ENCODE results near the gene VTI1A. TPM values are rescaled to one million over a fixed set of nuclear protein-coding genes. Genes with fewer than 3 reads are reported as not detected.

Gene VTI1A
- polyA plus RNA-seq = 25.9 and 28.7 TPM in 2 replicates
- 93.7 and 114 TPM in 2 replicates for polyA minus RNA-seq

- Histone ChIP-seq H3K36me3 (ENCODE audit: insufficient read depth, low read length) (no peaks in the 10 kb centered on the region), H3K4me2 (ENCODE audit: low read length) (peak within 1 kb of the TSS; percentile 88), H3K9ac (ENCODE audit: low read length) (peak within 1 kb of the TSS; percentile 82), H2AFZ (ENCODE audit: low read depth, low read length) (peak within 1 kb of the TSS; percentile 91), H4K20me1 (ENCODE audit: insufficient read depth) (no peaks in the 10 kb centered on the region), H3F3A (ENCODE audit: insufficient read depth, low read length, poor library complexity, severe bottlenecking) (no peaks in the 10 kb centered on the region), H3K27me3 (ENCODE audit: insufficient read depth, low read depth, low read length) (no peaks in the 10 kb centered on the region), H3K4me3 (ENCODE audit: low read length) (peak within 1 kb of the TSS; percentile 87), H3K27ac (ENCODE audit: low read length) (peak within 1 kb of the TSS; percentile 90), H3K9me3 (ENCODE audit: low read length) (no peaks in the 10 kb centered on the region), H3K79me2 (replicated peaks; ENCODE audit: insufficient read depth, low read length) (peaks cover 40% of the 10 kb centered on the region), H3K9me2 (ENCODE audit: insufficient read depth, low read length) (no peaks in the 10 kb centered on the region)
- TF ChIP-seq TAF1 (IDR thresholded peaks at IDR 0.05; ENCODE audit: low read depth) (peak; percentile 78), SMC3 (conservative IDR thresholded peaks at IDR 0.05; ENCODE audit: poor library complexity) (peak; percentile 39), RAD21 (conservative IDR thresholded peaks at IDR 0.05) (peak; percentile 12), POLR2AphosphoS5 (IDR thresholded peaks at IDR 0.05) (peak; percentile 91), REST (IDR thresholded peaks at IDR 0.05; ENCODE audit: borderline replicate concordance) (peak; percentile 30), EP300 (conservative IDR thresholded peaks at IDR 0.05; ENCODE audit: poor library complexity, severe bottlenecking) (peak; percentile 53), CTCF (IDR thresholded peaks at IDR 0.05; ENCODE audit: poor library complexity, severe bottlenecking) (peak; percentile 50), EZH2 (IDR thresholded peaks at IDR 0.05; ENCODE audit: borderline replicate concordance, insufficient read depth, low read length, poor library complexity, severe bottlenecking) (no peak), MXI1 (conservative IDR thresholded peaks at IDR 0.05; ENCODE audit: poor library complexity, severe bottlenecking) (peak; percentile 80)
These were observed at the start of gene VTI1A, which contains the start of gene ZDHHC6 for GRCh38 chr10:112446855-112447619. Gene VTI1A (plus strand): TSS chr10:112447215. CDS start chr10:112447374, 159 bp downstream. Gene ZDHHC6 (minus strand): TSS chr10:112446914. CDS start chr10:112445436, 1,478 bp downstream.

GRCh38 chr10:112397592-112397991 is 49.4 kb upstream of the VTI1A start:
- H2AFZ ChIP-seq (ENCODE audit: low read depth, low read length) = no peak overlapping the region
- no peak overlapping the region for H3K9ac ChIP-seq (ENCODE audit: low read length)
- H3K4me3 ChIP-seq (ENCODE audit: low read length) = no peak overlapping the region
- H3K36me3 ChIP-seq (ENCODE audit: insufficient read depth, low read length) = no peaks in the 10 kb centered on the region
- H3K4me2 ChIP-seq (ENCODE audit: low read length) = no peak overlapping the region
- no peaks in the 10 kb centered on the region for H3K9me3 ChIP-seq (ENCODE audit: low read length)
- no peaks in the 10 kb centered on the region for H3K27me3 ChIP-seq (ENCODE audit: insufficient read depth, low read depth, low read length)
- H3F3A ChIP-seq (ENCODE audit: insufficient read depth, low read length, poor library complexity, severe bottlenecking) = no peaks in the 10 kb centered on the region
- no peaks in the 10 kb centered on the region for H3K9me2 ChIP-seq (ENCODE audit: insufficient read depth, low read length)
- no peak overlapping the region for H3K27ac ChIP-seq (ENCODE audit: low read length)
- no peaks in the 10 kb centered on the region for H3K79me2 ChIP-seq (replicated peaks; ENCODE audit: insufficient read depth, low read length)
- TF ChIP-seq MXI1 (conservative IDR thresholded peaks at IDR 0.05; ENCODE audit: poor library complexity, severe bottlenecking) = no peak
- TF ChIP-seq EP300 (conservative IDR thresholded peaks at IDR 0.05; ENCODE audit: poor library complexity, severe bottlenecking) = no peak
- TF ChIP-seq RAD21 (conservative IDR thresholded peaks at IDR 0.05) = no peak
- no peak for TF ChIP-seq POLR2AphosphoS5 (IDR thresholded peaks at IDR 0.05)
- no peak for TF ChIP-seq CTCF (IDR thresholded peaks at IDR 0.05; ENCODE audit: poor library complexity, severe bottlenecking)
- TF ChIP-seq REST (IDR thresholded peaks at IDR 0.05; ENCODE audit: borderline replicate concordance) = no peak
- TF ChIP-seq SMC3 (conservative IDR thresholded peaks at IDR 0.05; ENCODE audit: poor library complexity) = no peak
- TF ChIP-seq TAF1 (IDR thresholded peaks at IDR 0.05; ENCODE audit: low read depth) = no peak
- no peak for TF ChIP-seq EZH2 (IDR thresholded peaks at IDR 0.05; ENCODE audit: borderline replicate concordance, insufficient read depth, low read length, poor library complexity, severe bottlenecking)
- H4K20me1 ChIP-seq (ENCODE audit: insufficient read depth) = no peaks in the 10 kb centered on the region
